Activated CD4-positive, alpha-beta T cell treated with anti-CD3 and anti-CD28 coated beads for 1 hour (primary cell): ENCODE results near the gene ZSWIM1.
"Not testable (repeated sequence)": the region's sequence is repeated elsewhere in the genome, so short reads cannot be mapped to it uniquely, and the experiment has no call there.

Experiments
- DNase-seq: peaks from one replicate; pipeline ENCODE4 v3.0.0-alpha.2; 2020

The ZSWIM1 gene

DNA sequence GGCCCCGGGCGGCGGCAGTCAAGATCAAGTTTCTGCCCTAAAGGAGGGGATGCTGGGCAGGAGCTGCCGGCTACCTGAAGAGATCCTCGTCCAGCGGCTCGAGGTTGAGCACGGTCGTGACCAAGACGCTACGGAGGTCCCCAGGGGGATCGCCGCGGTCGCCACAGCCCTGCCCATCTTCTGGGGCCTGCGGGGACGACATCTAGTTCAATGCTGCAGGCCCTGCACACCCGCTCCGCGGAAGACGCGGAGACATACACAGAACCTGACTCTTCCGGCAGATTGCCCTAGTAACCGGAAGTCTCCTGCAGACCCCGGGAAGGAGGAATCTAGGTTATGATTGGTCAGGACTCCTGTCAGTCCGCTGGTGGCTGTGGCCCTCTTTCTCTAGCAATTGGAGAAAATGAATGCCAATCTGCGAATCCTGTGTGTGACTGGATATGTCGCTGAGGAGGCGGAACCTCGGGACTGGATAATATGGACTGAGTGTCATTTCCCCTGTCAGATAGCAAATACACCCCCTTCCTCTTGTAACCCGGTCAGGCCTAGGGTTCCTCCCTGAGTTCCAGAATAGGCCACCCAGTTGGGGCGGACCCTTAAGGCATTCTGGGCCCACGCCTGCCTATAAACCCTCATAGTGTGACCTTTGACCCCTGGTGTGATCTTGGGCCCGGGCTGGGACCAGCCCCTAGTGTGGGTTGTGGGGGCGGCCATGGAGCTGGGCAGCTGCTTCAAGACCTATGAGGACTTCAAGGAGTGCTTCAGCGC is 23.7 kb upstream of the ZSWIM1 start, which contains the start of the genes ACOT8 and ZSWIM3:
ACOT8 (minus strand) TSS at position 279 of the 768 bp plus-strand sequence; CDS start at position 202, 77 bp downstream.
ZSWIM3 (plus strand) TSS at position 501 of the 768 bp plus-strand sequence; CDS start at position 713, 212 bp downstream.
- DNase-seq: peak; percentile 83

DNA sequence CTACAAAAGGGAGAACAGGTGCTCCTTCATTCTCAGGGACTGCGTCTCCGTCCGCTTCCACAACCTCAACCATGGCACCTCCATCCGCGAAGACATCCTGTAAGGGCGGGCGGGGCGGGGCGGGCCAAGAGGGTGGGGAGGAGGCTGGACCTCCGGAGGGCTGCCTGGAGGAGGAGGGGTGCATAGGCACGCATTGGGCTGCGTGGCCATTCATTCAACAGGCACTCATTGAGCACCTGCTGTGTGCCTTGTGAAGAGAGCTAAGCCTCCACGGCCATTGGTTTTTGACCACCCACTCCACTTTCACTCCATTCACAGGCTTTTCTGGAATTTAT is 23.2 kb upstream of the ZSWIM1 start:
- DNase-seq: no peak

DNA sequence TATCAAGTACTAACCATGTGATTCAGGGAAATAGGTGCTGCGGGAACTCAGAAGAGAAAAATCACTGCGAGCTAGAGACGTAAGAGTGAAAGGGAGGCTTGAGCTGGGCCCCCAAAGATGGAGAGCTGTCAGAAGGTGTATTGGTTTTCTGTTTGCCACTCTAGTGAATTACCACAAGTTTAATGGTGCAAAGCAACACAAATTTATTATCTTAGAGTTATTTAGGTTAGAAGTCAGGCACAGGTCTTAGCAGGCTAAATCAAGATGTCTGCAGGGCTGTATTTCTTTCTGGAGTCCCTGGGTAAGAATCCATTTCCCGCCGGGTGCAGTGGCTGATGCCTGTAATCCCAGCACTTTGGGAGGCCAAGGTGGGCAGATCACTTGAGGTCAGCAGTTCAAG is 21.1 kb upstream of the ZSWIM1 start:
- DNase-seq: no peak

DNA sequence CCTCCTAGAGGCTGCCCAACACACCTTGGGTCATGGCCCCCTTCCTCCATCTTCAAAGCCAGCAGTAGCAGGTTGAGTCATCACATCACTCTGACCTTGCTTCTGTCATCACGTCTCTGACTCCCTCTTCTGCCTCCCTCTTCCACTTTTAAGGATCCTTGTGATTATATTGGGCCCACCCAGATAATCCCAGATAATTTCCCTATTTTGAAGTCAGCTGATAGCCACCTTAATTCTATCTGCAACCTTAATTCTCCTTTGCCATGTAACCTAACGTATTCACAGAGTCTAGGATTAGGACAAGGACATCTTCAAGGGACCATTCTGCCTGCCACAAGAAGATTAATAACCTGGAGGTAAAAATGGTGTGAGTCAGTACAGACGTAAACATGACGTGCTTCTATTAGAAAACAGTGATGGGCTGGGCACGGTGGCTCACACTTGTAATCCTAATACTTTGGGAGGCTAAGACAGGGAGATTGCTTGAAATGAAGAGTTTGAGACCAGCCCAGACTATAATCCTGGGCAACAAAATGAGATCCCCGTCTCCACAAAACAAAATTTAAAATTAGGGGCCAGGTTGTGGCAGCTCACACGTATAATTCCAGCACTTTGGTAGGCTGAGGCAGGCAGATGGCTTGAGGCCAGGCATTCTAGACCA is 20.3 kb upstream of the ZSWIM1 start:
- DNase-seq: no peak

DNA sequence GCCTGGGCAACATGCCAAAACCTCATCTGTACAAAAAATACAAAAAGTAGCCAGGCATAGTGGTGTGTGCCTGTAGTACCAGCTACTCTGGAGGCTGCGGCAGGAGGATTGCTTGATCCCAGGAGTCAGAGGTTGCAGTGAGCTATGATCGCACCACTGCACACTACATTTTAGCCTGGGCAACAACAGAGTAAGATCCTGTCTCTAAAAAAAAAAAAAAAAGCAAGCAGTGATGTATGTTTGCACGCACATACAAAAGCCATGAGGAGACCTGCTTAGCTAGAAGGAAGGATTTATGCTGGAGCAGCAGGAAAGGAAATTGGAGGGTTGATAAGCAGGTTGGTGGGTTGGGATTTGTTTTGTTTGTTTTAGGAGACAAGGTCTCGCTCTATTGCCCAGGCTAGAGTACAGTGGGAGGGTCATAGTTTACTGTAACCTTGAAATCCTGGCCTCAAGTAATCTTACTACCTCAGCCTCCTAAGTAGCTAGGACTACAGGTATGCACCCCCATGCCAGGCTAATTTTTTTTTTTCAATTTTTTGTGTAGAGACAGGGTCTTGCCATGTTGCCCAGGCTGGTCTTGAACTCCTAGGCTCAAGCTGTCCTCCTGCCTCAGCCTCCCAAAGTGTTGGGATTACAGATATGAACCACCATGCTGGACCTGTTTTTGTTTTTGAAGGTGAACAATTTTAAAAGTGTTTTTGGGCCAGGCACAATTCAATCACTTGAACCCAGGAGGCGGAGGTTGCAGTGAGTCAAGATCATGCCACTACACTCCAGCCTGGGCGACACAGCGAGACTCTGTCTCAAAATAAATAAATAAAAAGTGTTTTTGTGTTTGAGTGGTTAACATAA is 19.6 kb upstream of the ZSWIM1 start:
- DNase-seq: no peak

DNA sequence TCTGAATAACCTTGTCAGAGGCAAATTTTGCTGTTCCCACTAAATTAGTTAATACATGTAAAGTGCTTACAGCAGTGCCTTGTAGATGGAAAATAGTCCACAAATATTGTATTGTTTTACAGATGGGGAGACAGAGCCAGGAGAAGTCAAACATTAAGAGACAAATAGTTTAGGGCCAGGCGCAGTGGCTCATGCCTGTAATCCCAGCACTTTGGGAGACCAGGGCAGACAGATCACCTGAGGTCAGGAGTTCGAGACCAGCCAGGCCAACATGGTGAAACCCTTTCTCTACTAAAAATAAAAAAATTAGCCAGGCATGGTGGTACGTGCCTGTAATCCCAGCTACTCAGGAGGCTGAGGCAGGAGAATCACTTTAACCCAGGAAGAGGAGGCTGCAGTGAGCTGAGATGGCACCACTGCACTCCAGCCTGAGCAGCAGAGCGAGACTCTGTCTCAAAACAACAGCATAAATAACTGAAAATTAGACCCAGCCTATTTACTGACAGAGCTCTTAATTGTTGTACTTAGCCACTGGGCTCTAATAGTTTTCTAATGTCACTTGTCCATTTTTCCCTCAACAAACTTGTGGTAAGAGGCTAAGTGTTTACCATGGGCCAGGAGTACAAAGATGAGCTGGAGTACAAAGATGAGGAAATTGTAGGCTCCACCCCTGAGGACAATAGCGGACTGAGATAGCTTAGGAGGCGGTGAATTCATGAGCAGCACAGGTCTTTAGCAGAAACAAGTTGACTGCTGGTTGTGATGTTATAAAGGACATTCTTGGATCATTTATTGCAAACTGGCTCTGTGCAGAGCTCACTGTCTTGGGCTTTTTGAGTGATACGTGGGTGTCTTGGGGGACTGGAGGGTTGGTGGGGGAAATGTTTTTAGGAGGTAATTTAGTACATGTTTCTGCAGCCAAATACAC is 17.2 kb upstream of the ZSWIM1 start:
- DNase-seq: no peak

DNA sequence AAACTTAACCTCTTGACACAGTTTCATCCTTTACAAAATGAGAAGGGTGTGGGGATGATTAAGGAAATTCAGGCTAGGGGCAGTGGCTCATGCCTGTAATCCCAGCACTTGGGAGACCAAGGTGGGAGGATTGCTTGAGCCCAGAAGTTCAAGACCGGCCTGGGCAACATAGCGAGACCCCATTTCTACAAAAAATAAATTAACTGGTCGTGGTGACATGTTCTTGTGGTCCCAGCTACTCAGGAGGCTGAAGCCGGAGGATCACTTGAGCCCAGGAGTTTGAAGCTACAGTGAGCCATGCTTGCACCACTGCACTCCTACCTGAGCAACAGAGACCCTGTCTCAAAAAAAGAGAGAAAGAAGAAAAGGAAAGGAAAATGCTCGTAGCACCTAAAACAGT is 14.6 kb upstream of the ZSWIM1 start:
- no peak for DNase-seq

DNA sequence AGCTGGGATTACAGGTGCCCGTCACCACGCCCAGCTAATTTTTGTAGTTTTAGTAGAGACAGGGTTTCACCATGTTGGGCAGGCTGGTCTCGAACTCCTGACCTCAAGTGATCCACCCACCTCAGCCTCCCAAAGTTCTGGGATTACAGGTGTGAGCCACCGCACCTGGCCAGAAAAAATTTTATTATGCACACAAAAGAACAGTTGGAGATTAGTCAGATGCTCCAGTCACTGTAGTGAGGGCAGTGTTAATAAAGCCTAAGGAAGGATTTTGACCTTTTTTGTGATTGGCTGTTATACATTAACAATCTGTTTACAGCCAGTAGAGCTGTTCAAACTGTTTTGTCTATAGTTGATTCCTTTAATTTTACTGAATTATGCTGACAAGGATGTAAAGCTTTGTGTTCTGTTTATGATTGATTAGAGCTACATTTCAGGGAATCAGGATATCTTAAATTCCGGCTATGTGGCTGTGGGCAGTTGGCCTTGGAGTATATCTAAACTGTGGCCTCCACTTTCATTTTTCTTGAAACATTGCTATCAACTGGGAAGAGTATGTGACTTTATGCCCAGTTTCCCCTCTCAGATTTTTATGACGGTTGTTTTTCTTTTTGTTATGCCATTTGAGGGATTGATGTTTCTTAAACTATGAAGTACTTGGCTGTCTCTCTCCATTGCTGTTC is 13.8 kb upstream of the ZSWIM1 start:
- no peak for DNase-seq

DNA sequence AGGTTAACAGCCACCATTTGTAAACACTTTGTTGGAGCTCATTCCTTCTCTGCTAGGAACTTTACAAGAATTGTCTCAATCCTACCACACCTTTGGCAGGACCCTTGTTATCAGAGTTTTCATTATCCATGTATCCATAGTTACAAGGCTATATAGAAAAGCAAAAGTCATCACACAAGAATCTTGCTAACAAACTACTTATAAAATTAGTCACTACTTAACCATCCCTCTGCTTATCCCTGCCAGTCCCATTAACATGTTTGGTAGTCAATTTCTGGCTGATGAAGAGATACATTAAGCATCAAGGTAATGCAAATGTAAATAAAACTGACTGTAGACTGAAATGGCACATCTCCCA is 13.2 kb upstream of the ZSWIM1 start:
- no peak for DNase-seq

DNA sequence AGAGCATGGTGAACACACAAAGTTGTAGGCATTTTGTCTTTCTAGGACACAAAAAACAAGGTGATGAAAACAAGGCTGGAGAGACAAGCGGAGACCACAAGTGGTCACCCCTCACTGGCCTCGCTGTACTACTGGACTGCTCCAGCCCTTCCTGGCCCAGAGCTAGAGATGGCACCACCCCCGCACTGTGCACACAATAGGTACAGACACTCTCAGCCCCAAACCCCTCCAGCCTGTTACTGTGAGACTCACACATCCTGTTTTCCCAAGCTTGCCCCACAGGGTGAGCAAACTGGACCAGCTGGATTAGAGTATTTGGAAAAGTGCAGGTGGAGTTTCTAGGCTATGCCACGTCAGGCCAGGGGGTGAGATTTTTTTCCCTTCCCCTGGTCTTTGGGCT is 8.4 kb upstream of the ZSWIM1 start:
- DNase-seq: no peak

DNA sequence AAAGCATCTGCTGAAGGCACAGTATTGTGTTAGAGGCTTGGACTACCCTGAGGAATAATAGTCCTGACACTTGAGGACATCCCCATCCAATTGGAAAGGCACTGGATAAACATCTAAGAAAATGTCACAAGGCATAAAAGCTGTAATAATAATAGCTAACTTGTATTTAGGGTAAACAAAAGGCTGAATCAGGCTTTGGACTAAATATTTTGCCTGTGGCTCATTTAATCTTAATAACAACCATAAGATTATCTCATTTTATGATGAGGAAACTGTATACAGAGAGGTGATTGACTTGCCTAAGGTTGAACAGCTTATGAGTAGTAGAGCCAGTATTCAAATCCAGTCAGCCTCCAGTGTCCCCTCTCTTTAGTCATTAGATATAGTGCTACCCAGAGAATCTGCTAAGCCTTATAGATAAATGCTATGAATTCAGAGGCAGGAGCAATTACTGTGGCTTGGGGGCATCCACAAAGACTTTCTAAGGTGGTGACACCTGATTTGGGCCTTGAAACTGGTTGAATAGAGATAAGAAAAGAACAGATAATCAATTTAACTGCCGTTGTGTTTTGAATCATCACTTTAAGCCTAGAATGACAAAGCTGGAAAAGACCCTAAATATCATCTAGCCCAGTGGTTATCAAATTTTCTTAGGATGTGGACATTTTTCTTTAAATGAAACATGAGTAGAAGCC is 7.5 kb upstream of the ZSWIM1 start:
- no peak for DNase-seq

DNA sequence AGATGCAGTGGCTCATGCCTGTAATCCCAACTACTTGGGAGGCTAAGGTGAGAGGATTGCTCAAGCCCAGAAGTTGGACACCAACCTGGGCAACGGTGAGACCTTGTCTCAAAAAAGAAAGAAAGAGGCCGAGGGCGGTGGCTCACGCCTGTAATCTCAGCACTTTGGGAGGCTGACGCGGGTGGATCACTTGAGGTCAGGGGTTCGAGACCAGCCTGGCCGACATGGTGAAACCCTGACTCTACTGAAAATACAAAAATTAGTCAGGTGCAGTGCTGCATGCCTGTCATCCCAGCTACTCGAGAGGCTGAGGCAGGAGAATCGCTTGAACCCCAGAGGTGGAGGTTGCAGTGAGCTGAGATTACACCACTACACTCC is 6.9 kb upstream of the ZSWIM1 start:
- not testable (repeated sequence) for DNase-seq

DNA sequence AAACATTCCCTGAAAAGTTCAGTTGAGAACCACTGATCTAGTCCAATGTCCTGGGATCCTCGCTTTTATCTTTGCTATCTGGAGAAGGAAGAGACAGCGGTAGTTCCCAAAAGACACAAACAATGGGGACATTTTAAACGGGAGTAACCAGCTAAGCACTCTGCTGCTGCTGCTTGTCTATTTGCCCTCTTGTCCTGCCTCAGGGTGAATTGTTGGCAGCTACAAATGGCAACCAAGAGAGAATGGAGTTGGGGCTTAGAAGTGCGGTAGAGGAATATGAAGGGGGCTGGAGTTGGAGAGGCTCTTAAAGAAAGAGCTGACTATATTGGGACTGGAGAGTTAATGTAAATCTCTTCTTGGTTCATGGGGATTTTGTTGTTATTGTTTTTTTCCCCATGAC is 6.5 kb upstream of the ZSWIM1 start:
- DNase-seq: no peak

DNA sequence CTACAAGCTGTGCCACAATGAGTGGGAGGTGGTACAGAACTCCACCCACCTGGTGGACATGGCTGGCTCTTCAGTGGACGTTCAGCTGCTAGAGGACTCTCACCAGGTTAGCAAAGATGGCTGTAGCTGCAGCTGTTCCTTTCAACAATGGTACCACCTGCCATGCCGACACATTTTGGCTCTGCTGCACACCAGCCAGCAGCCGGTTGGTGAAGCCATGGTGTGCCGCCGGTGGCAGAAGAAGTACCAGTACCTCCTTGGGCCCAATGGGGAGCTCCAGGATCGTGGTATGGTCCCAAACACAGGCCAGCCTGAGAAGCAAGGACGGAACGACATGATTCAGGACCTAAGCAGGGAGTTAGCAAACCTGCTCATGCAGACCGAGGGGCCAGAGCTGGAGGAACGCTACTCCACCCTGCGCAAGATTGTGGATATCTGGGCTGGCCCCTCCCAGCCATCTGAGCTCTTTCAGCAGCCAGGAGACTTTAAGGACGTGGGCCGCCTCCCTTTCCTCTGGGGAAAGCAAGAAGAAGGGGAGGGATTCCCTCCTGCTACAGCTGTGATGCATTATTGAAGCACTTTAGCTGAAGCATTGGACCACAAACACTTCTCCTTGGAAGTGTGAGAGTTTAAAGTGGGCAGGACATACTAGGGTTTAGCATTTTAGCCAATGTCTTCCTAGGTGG is 2.8 kb upstream of the ZSWIM1 start:
- DNase-seq: no peak

DNA sequence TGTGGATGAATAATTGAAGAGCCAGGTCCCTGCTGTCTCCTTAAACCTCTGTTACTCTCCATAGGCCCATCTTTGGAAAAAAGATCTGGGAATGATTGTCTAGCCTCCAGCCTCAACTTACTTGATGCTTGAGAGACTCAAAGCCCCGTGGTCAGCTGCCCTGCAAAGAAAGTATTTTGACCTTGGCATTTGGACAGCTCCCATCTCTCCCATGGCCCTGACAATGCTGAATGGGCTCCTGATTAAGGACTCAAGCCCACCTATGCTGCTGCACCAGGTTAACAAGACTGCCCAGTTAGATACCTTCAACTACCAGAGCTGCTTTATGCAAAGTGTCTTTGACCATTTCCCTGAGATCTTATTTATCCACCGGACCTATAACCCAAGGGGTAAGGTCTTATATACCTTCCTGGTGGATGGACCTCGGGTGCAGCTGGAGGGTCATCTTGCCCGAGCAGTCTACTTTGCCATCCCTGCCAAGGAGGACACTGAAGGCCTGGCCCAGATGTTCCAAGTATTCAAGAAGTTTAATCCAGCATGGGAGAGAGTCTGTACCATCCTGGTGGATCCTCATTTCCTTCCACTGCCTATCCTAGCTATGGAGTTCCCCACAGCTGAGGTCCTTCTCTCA is 1.6 kb downstream of the ZSWIM1 start:
- DNase-seq: no peak

DNA sequence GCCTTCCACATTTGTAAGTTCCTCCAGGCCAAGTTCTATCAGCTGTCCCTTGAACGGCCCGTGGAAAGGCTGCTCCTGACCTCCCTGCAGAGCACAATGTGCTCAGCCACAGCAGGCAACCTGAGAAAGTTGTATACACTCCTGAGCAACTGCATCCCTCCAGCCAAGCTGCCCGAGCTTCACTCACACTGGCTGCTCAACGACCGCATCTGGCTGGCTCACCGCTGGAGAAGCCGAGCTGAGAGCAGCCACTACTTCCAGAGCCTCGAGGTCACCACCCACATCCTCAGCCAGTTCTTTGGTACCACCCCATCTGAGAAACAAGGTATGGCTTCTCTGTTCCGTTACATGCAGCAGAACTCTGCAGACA is 2.1 kb downstream of the ZSWIM1 start:
- no peak for DNase-seq

DNA sequence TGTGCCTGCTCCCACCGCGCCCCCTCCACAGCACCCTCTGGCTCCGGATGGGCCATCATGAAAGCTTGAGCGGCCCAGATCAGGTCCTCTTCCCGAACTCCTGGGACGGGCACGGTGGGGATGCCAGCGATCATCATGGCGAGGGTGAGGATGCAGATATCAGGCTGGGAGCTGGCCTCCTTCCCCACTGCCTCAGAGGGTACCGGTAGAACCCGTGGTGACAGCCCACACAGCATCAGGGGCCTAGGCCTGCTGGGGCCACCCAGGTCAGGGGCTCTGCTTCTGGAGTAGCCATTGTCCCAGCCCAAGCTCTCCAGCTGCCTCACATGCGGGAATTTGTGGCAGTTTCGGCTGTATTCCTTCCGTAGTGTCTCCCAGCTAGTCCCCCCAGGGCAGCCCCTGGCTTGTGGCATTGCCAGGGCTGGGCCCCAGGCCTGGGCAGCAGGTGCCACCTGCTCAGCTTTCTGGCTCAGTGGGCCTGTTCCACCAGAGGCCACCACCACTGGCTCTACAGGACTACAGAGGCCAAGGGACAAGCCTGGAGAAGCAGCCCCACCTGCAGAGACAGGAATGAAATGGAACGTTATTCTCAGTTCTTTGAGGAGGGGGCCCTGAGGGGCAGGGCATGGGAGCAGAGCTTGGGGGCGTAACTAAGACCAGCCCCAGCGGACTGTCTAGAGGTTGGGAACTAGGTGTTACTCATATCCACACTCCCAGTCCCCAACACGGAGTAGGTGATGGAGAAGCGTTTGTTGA is 5.7 kb downstream of the ZSWIM1 start:
- DNase-seq: no peak

DNA sequence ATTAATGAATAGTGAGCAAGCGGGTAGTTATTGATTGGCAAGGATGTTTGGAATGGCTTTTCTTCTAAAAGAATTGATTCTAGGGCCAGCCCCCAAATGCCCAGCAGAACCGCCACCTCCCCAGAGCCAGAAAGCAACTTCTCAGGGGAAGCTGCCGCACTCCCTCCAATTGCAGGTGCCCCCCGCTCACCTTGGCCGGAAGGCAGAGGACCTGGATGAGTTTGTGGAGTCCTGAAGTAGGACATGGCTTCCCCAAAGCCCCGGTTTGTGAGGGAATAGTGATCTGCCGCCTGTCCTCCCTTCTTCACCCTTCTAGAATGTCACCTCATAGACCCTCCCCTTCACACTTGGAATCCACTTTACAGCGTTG is 6.3 kb downstream of the ZSWIM1 start, which contains the start of gene SPATA25:
SPATA25 (minus strand) TSS at position 277 of the 370 bp plus-strand sequence; CDS start at position 245, 32 bp downstream.
- DNase-seq: no peak

DNA sequence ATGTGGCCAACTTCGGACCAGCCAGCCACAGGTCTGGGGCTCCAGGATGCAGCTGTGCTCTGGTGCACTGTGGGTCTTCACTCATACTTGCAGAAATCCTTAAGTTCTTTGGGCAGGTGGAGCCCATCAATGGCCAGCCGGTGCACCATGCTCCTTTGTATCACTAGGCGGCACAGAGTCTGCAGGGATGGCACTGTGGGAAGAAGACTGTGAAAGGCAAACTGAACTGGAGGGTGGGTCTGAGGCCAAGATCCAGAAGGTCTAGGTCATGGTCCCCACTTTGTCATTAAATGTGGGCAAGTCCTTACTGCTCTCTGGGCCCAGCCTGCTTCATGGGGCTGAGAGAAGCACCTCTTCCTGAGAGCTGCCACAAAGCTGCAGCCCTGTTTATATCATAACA is 7.7 kb downstream of the ZSWIM1 start:
- no peak for DNase-seq
